Measurements from ENCODE around the gene EZH1. TPM values are rescaled to one million over a fixed set of nuclear protein-coding genes. Genes with fewer than 3 reads are reported as not detected.

EZH1 gene
- total RNA-seq, 1 donor from 2014 or later = 43.3 TPM

GRCh38 chr17:42780851-42781638 is 36.2 kb upstream of the EZH1 start:
- H3K4me1 ChIP-seq = peaks cover 35% of the 10 kb centered on the region
- peak overlapping the region; percentile 60 for H3K4me3 ChIP-seq
- intact Hi-C loops (cut with micrococcal nuclease) = no loop called here
- no peak overlapping the region for H3K27ac ChIP-seq (replicated peaks)
- peaks cover 66% of the 10 kb centered on the region for H3K27me3 ChIP-seq (ENCODE audit: low read depth)
- DNase-seq = no peak
- H3K36me3 ChIP-seq = peaks cover 38% of the 10 kb centered on the region
- no peaks in the 10 kb centered on the region for H3K9me3 ChIP-seq (replicated peaks)
- no peak for TF ChIP-seq CTCF (IDR thresholded peaks at IDR 0.05; ENCODE audit: borderline replicate concordance)

GRCh38 chr17:42779936-42780850 is 35.4 kb upstream of the EZH1 start, which contains the start of gene WNK4:
Gene WNK4 (plus strand): TSS chr17:42780610. CDS start chr17:42780699, 89 bp downstream.
- no peak for DNase-seq
- no peak within 1 kb of the TSS for H3K27ac ChIP-seq (replicated peaks)
- peaks cover 57% of the 10 kb centered on the region for H3K27me3 ChIP-seq (ENCODE audit: low read depth)
- peak within 1 kb of the TSS; percentile 60 for H3K4me3 ChIP-seq
- H3K9me3 ChIP-seq (replicated peaks) = no peaks in the 10 kb centered on the region
- H3K36me3 ChIP-seq = peaks cover 47% of the 10 kb centered on the region
- intact Hi-C loops (cut with micrococcal nuclease) = no loop called here
- peaks cover 33% of the 10 kb centered on the region for H3K4me1 ChIP-seq
- no peak for TF ChIP-seq CTCF (IDR thresholded peaks at IDR 0.05; ENCODE audit: borderline replicate concordance)

- no peak overlapping the region for H3K27ac ChIP-seq (replicated peaks)
- intact Hi-C loops (cut with micrococcal nuclease) = no loop called here
Observed at GRCh38 chr17:42779304-42779935, 34.6 kb upstream of the EZH1 start.

GRCh38 chr17:42778570-42778969 is 33.7 kb upstream of the EZH1 start:
- H3K36me3 ChIP-seq = peaks cover 58% of the 10 kb centered on the region
- intact Hi-C loops (cut with micrococcal nuclease) = no loop called here

More at GRCh38 chr17:42779304-42779935, 34.6 kb upstream of the EZH1 start:
- DNase-seq = no peak
- H3K9me3 ChIP-seq (replicated peaks) = no peaks in the 10 kb centered on the region
- H3K27me3 ChIP-seq (ENCODE audit: low read depth) = peaks cover 50% of the 10 kb centered on the region
- H3K36me3 ChIP-seq = peaks cover 55% of the 10 kb centered on the region
- H3K4me1 ChIP-seq = peaks cover 27% of the 10 kb centered on the region
- no peak for TF ChIP-seq CTCF (IDR thresholded peaks at IDR 0.05; ENCODE audit: borderline replicate concordance)
- no peak overlapping the region for H3K4me3 ChIP-seq

More at GRCh38 chr17:42778570-42778969, 33.7 kb upstream of the EZH1 start:
- H3K4me3 ChIP-seq = no peak overlapping the region
- peaks cover 41% of the 10 kb centered on the region for H3K27me3 ChIP-seq (ENCODE audit: low read depth)
- H3K4me1 ChIP-seq = peaks cover 27% of the 10 kb centered on the region
- no peak for TF ChIP-seq CTCF (IDR thresholded peaks at IDR 0.05; ENCODE audit: borderline replicate concordance)
- no peak overlapping the region for H3K27ac ChIP-seq (replicated peaks)
- H3K9me3 ChIP-seq (replicated peaks) = no peaks in the 10 kb centered on the region
- DNase-seq = no peak

All from left ventricle myocardium inferior (tissue), 1 donor.